Psoas muscle (tissue), 8 donors: ENCODE measurements around the gene COL13A1. TPM values are rescaled to one million over a fixed set of nuclear protein-coding genes. Genes with fewer than 3 reads are reported as not detected.

ENCODE experiments used
- ATAC-seq, 4 donors: fragments of 200-7000 bp; cut with Tn5 transposase; one replicate each; pipeline ENCODE4 v1.9.1; 2020; ENCODE audit warnings: moderate library complexity in 3 of 4, mild to moderate bottlenecking in 2 of 4
- DNase-seq, 2 donors: peaks; one replicate each; pipeline ENCODE4 v3.0.0-alpha.2; 2020
- H3K27ac ChIP-seq: fragments of 200-600 bp; one replicate; pipeline ENCODE4 v1.8.0; 2022
- H3K27me3 ChIP-seq, 3 donors: fragments of 200-600 bp in 1 of 3; one replicate each; pipeline versions ENCODE4 v1.6.1 to v1.8.0; 2013 to 2022; ENCODE audit warnings: low read length in 2 of 3, mild to moderate bottlenecking in 2 of 3, moderate library complexity in 1 of 3; ENCODE audit not compliant: insufficient read depth in 3 of 3
- H3K36me3 ChIP-seq, 2 donors: fragments of 200-600 bp in 1 of 2; one replicate each; pipeline versions ENCODE4 v1.6.1 to v1.8.0; 2013 to 2022; ENCODE audit warnings: low read depth in 1 of 2, mild to moderate bottlenecking in 1 of 2, moderate library complexity in 1 of 2; ENCODE audit not compliant: insufficient read depth in 1 of 2
- H3K4me1 ChIP-seq: fragments of 200-600 bp; one replicate; pipeline ENCODE4 v1.8.0; 2022
- H3K4me3 ChIP-seq: fragments of 200-600 bp; one replicate; pipeline ENCODE4 v1.8.0; 2022; ENCODE audit warnings: mild to moderate bottlenecking
- H3K9me3 ChIP-seq: fragments of 200-600 bp; one replicate; pipeline ENCODE4 v1.8.0; 2022
- WGBS, 3 donors: extraction: QIAGEN DNeasy Blood & Tissue Kit; methylation state at CpG; one replicate each; pipeline versions ENCODE4 v1.1.6 to v1.1.7; 2013; 5-methylcytosine and 5-hydroxymethylcytosine counted together
- intact Hi-C, 2 donors: fragments of 100-400 bp; cut with DNase I; formaldehyde crosslinking; loops; one replicate each; pipeline versions ENCODE4 v1.11.0 to v1.14.2; 2022
- polyA plus RNA-seq, 3 donors: library from polyadenylated mRNA; stranded (reverse); fragments of 200-250 nt; gene quantifications; one replicate each; pipeline ENCODE4 v1.2.3, GENCODE V29; 2013
- total RNA-seq, 4 donors: library from RNA; stranded (reverse); fragmentation: NEBNext Ultra II Directional in 2 of 4; extraction: Animal tissue kit (Norgen Biotek cat#: 25700) in 2 of 4; gene quantifications; one replicate each; pipeline versions ENCODE4 v1.2.1 to v1.2.4, GENCODE V29; 2021 to 2023
- TF ChIP-seq, protein P1 (sequence below): fragments of 200-600 bp; IDR thresholded peaks from one replicate; pipeline ENCODE4 v1.8.0; 2022; ENCODE audit warnings: antibody characterized with exemption
- donor health status: healthy with polysubstance abuse.
- donor health status: DM: no; HTN: no; CAD: no; lungs with moderate emphysema.
- donor health status: Bipolar disorder and iron deficiency.
- donor health status: healthy.
- donor health status: DM: yes; HTN: yes; CAD: no.
- donor health status: DM: no; HTN: no; CAD: no.
- donor health status: DM: no; HTN: no; CAD: no.
- donor health status: DM: yes; HTN: yes; CAD: no.

Gene COL13A1
- total and polyA plus RNA-seq, 7 donors = 0.35 to 10.7 (median 2.6) TPM

DNA sequence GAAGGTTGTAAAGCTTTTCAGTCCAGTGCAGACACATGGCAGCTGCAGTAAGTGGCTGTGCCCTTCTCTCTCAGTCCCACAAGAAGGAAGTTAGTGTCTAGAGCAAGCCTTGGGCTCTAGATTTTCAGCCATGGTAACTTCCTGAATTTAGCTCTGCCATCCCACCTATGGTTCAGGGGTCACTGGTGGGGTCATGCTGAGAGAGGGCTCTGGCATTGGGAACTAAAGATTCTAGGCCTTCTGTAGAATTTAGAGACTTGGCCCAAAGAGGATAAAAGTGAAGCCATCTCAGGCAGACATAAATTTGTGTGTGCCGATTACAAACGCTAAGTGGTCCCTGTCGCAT is 113.5 kb downstream of the COL13A1 start:
- intact Hi-C loops = loop anchor here (2.0 to 10.0 kb wide), 2 partner anchors 128 to 130 kb away; no protein-coding TSS in a partner anchor
- Histone ChIP-seq H3K4me1 (peaks cover 18% of the 10 kb centered on the region), H3K27me3 (peaks cover 0 to 2% (median 0%) of the 10 kb centered on the region in 3 donors), H3K36me3 (peaks cover 0 to 6% of the 10 kb centered on the region in 2 donors), H3K4me3 (no peak overlapping the region), H3K9me3 (no peaks in the 10 kb centered on the region), H3K27ac (no peak overlapping the region)
- WGBS, 3 donors = 97 to 98% (median 98%) methylated on average over 3 of the region's 3 CpGs
- TF ChIP-seq, protein P1, sequence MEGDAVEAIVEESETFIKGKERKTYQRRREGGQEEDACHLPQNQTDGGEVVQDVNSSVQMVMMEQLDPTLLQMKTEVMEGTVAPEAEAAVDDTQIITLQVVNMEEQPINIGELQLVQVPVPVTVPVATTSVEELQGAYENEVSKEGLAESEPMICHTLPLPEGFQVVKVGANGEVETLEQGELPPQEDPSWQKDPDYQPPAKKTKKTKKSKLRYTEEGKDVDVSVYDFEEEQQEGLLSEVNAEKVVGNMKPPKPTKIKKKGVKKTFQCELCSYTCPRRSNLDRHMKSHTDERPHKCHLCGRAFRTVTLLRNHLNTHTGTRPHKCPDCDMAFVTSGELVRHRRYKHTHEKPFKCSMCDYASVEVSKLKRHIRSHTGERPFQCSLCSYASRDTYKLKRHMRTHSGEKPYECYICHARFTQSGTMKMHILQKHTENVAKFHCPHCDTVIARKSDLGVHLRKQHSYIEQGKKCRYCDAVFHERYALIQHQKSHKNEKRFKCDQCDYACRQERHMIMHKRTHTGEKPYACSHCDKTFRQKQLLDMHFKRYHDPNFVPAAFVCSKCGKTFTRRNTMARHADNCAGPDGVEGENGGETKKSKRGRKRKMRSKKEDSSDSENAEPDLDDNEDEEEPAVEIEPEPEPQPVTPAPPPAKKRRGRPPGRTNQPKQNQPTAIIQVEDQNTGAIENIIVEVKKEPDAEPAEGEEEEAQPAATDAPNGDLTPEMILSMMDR = no peak
- no peak for DNase-seq
- ATAC-seq = no peak

DNA sequence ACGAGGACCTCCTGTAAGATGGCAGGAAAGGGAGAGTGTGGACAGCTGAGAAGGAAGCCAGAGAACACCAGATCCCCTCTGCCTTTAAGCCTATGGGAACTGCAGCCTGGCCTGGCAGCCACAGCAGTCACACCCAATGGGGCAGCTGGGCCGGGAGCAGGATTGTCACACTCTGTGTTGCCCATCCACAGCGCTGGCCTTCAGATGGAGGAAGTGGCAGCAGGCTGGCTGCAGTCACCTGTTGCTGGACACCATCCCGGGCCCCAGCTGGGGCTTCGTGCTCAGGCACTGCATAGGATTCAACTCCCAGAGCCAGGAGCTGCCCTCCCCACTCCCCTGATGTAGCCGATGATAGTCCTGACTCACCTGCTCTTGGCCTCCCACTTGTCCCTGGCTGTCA is 114.4 kb downstream of the COL13A1 start:
- ATAC-seq (no peak), DNase-seq (no peak)
- intact Hi-C loops = loop anchor here (2.0 to 10.0 kb wide), 2 partner anchors 131 to 271 kb away; no protein-coding TSS in a partner anchor
- H3K36me3 ChIP-seq = peaks cover 0 to 6% of the 10 kb centered on the region in 2 donors
- H3K27ac ChIP-seq = no peak overlapping the region
- TF ChIP-seq, protein P1 = no peak
- no peaks in the 10 kb centered on the region for H3K9me3 ChIP-seq
- peaks cover 15% of the 10 kb centered on the region for H3K4me1 ChIP-seq
- WGBS, 3 donors = 43 to 61% (median 46%) methylated on average over 6 of the region's 6 CpGs
- peaks cover 0 to 2% (median 0%) of the 10 kb centered on the region in 3 donors for H3K27me3 ChIP-seq
- H3K4me3 ChIP-seq = no peak overlapping the region

DNA sequence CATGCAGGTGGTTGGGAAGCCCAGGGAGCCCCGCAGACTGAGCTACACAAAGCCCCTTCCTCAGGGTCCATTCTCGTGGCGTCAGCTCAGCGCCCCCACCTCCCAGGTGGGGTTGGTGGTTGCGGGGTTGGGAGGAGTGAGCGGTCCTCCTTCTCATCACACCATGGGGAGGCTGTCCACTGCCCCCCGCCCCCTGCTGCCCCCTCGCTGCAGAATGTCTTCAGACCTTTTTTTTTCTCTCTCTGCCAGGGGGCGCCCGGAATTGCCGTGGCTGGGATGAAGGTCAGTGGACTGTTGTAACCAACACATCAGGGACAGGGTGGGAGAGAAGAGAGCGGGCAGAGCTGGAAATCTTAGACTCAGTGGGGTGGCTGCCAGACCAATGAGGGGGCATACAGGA is 116.3 kb downstream of the COL13A1 start:
- Histone ChIP-seq H3K4me3 (no peak overlapping the region), H3K27me3 (peaks cover 0 to 2% (median 0%) of the 10 kb centered on the region in 3 donors), H3K27ac (no peak overlapping the region), H3K36me3 (peaks cover 0 to 15% of the 10 kb centered on the region in 2 donors), H3K4me1 (peaks cover 4% of the 10 kb centered on the region), H3K9me3 (no peaks in the 10 kb centered on the region)
- DNase-seq (no peak), ATAC-seq (no peak)
- WGBS, 3 donors = 75 to 86% (median 78%) methylated on average over 12 of the region's 12 CpGs
- TF ChIP-seq, protein P1 = no peak
- intact Hi-C loops = loop anchor here in 1 of 2 donors (10.0 kb wide), 1 partner anchor 133 kb away; no protein-coding TSS in a partner anchor

DNA sequence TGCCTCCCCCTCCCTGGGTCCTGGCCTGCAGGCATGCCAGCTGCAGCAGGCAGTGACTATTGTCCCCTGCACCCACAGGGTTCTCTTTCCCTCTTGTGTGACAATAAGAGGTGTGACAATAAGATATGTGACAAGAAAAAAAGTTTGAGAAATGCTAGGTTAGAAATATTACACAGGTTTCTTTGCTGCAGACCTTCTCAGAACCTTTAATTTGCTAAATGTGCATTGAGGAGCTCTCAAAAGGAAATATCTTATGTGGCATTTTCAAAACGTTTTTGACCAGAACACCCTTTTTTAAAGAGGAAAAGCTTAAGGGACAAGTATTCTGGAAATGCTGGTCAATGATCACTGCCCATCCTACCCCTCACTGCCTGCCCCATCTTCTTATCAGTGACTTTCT is 117.5 kb downstream of the COL13A1 start:
- H3K9me3 ChIP-seq = no peaks in the 10 kb centered on the region
- WGBS, 3 donors = 0 to 57% (median 0%) methylated on average over 1 of the region's 1 CpG
- intact Hi-C loops = loop anchor here in 1 of 2 donors (10.0 kb wide), 1 partner anchor 134 kb away; no protein-coding TSS in a partner anchor
- H3K4me3 ChIP-seq = no peak overlapping the region
- no peak overlapping the region for H3K27ac ChIP-seq
- no peak for DNase-seq
- H3K27me3 ChIP-seq = peaks cover 0 to 2% (median 0%) of the 10 kb centered on the region in 3 donors
- H3K36me3 ChIP-seq = peaks cover 0 to 15% of the 10 kb centered on the region in 2 donors
- ATAC-seq = no peak
- peaks cover 3% of the 10 kb centered on the region for H3K4me1 ChIP-seq
- TF ChIP-seq, protein P1 = no peak

DNA sequence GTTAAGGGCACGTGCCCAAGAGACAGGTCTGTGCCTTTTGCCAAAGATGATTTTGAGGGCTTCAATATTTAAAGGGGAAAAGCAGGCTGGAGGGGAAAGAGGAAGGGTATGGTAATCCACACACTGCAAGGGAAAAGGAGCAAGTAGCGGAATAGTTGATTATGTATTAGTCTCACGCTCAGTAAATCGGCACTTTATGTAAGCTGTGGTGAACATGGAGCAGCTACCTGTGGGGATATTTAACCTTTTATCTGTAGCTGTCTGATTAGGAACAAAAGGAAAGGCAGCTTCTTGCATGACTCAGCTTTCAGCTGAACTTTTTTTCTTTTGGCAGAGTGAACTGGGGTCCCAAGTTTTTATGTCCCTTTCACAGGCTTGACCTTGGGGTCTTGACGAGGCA is 123.4 kb downstream of the COL13A1 start:
- Histone ChIP-seq H3K4me3 (no peak overlapping the region), H3K4me1 (no peaks in the 10 kb centered on the region), H3K36me3 (peaks cover 0 to 16% of the 10 kb centered on the region in 2 donors), H3K27ac (no peak overlapping the region), H3K9me3 (no peaks in the 10 kb centered on the region), H3K27me3 (no peaks in the 10 kb centered on the region)
- TF ChIP-seq, protein P1 = no peak
- WGBS, 3 donors = 73 to 79% (median 78%) methylated on average over 5 of the region's 5 CpGs
- intact Hi-C loops = no loop called here
- ATAC-seq (no peak), DNase-seq (no peak)
